ENCODE data around the gene GPR171. TPM values are rescaled to one million over a fixed set of nuclear protein-coding genes. Genes with fewer than 3 reads are reported as not detected.

Gene GPR171
- total RNA-seq, 1 experiment from 2014 or later = not detected

- Histone ChIP-seq H3K27me3 (ENCODE audit: control insufficient read depth, insufficient read depth, low read length) (no peaks in the 10 kb centered on the region), H3K36me3 (replicated peaks; ENCODE audit: control insufficient read depth, insufficient read depth, low read length) (no peaks in the 10 kb centered on the region), H3K4me3 (ENCODE audit: insufficient read depth, low read depth, low read length) (no peak overlapping the region)
- no peak for DNase-seq
Measured at GRCh38 chr3:151225040-151225975, 22.3 kb upstream of the GPR171 start.

GRCh38 chr3:151224268-151224866, 21.4 kb upstream of the GPR171 start:
- no peak for DNase-seq
- H3K36me3 ChIP-seq (replicated peaks; ENCODE audit: control insufficient read depth, insufficient read depth, low read length) = no peaks in the 10 kb centered on the region
- H3K27me3 ChIP-seq (ENCODE audit: control insufficient read depth, insufficient read depth, low read length) = no peaks in the 10 kb centered on the region
- no peak overlapping the region for H3K4me3 ChIP-seq (ENCODE audit: insufficient read depth, low read depth, low read length)

- H3K4me3 ChIP-seq (ENCODE audit: insufficient read depth, low read depth, low read length) = no peak overlapping the region
- no peaks in the 10 kb centered on the region for H3K27me3 ChIP-seq (ENCODE audit: control insufficient read depth, insufficient read depth, low read length)
- no peak for DNase-seq
- no peaks in the 10 kb centered on the region for H3K36me3 ChIP-seq (replicated peaks; ENCODE audit: control insufficient read depth, insufficient read depth, low read length)
Measured at GRCh38 chr3:151219056-151219455, 16.0 kb upstream of the GPR171 start.

- no peaks in the 10 kb centered on the region for H3K36me3 ChIP-seq (replicated peaks; ENCODE audit: control insufficient read depth, insufficient read depth, low read length)
- no peaks in the 10 kb centered on the region for H3K27me3 ChIP-seq (ENCODE audit: control insufficient read depth, insufficient read depth, low read length)
- DNase-seq = no peak
- H3K4me3 ChIP-seq (ENCODE audit: insufficient read depth, low read depth, low read length) = no peak overlapping the region
Measured at GRCh38 chr3:151218136-151218535, 15.1 kb upstream of the GPR171 start.

- Histone ChIP-seq H3K27me3 (ENCODE audit: control insufficient read depth, insufficient read depth, low read length) (no peaks in the 10 kb centered on the region), H3K36me3 (replicated peaks; ENCODE audit: control insufficient read depth, insufficient read depth, low read length) (no peaks in the 10 kb centered on the region), H3K4me3 (ENCODE audit: insufficient read depth, low read depth, low read length) (no peak overlapping the region)
- no peak for DNase-seq
Measured at GRCh38 chr3:151216641-151217607, 13.9 kb upstream of the GPR171 start.

- Histone ChIP-seq H3K36me3 (replicated peaks; ENCODE audit: control insufficient read depth, insufficient read depth, low read length) (no peaks in the 10 kb centered on the region), H3K27me3 (ENCODE audit: control insufficient read depth, insufficient read depth, low read length) (no peaks in the 10 kb centered on the region), H3K4me3 (ENCODE audit: insufficient read depth, low read depth, low read length) (no peak overlapping the region)
- no peak for DNase-seq
Measured at GRCh38 chr3:151214459-151214858, 11.4 kb upstream of the GPR171 start.

- DNase-seq = no peak
- Histone ChIP-seq H3K4me3 (ENCODE audit: insufficient read depth, low read depth, low read length) (no peak overlapping the region), H3K36me3 (replicated peaks; ENCODE audit: control insufficient read depth, insufficient read depth, low read length) (no peaks in the 10 kb centered on the region), H3K27me3 (ENCODE audit: control insufficient read depth, insufficient read depth, low read length) (no peaks in the 10 kb centered on the region)
Measured at GRCh38 chr3:151213881-151214280, 10.9 kb upstream of the GPR171 start.

- Histone ChIP-seq H3K36me3 (replicated peaks; ENCODE audit: control insufficient read depth, insufficient read depth, low read length) (no peaks in the 10 kb centered on the region), H3K4me3 (ENCODE audit: insufficient read depth, low read depth, low read length) (no peak overlapping the region), H3K27me3 (ENCODE audit: control insufficient read depth, insufficient read depth, low read length) (no peaks in the 10 kb centered on the region)
- DNase-seq = no peak
Measured at GRCh38 chr3:151213151-151213550, 10.1 kb upstream of the GPR171 start.

- DNase-seq = no peak
- no peak overlapping the region for H3K4me3 ChIP-seq (ENCODE audit: insufficient read depth, low read depth, low read length)
- no peaks in the 10 kb centered on the region for H3K27me3 ChIP-seq (ENCODE audit: control insufficient read depth, insufficient read depth, low read length)
- no peaks in the 10 kb centered on the region for H3K36me3 ChIP-seq (replicated peaks; ENCODE audit: control insufficient read depth, insufficient read depth, low read length)
Measured at GRCh38 chr3:151210676-151211381, 7.8 kb upstream of the GPR171 start.

- no peak for DNase-seq
- Histone ChIP-seq H3K27me3 (ENCODE audit: control insufficient read depth, insufficient read depth, low read length) (no peaks in the 10 kb centered on the region), H3K4me3 (ENCODE audit: insufficient read depth, low read depth, low read length) (no peak overlapping the region), H3K36me3 (replicated peaks; ENCODE audit: control insufficient read depth, insufficient read depth, low read length) (no peaks in the 10 kb centered on the region)
Measured at GRCh38 chr3:151209654-151210053, 6.6 kb upstream of the GPR171 start.

GRCh38 chr3:151206201-151206600, 3.2 kb upstream of the GPR171 start:
- Histone ChIP-seq H3K4me3 (ENCODE audit: insufficient read depth, low read depth, low read length) (no peak overlapping the region), H3K36me3 (replicated peaks; ENCODE audit: control insufficient read depth, insufficient read depth, low read length) (no peaks in the 10 kb centered on the region), H3K27me3 (ENCODE audit: control insufficient read depth, insufficient read depth, low read length) (no peaks in the 10 kb centered on the region)
- DNase-seq = no peak

GRCh38 chr3:151205482-151205881, 2.5 kb upstream of the GPR171 start:
- no peak for DNase-seq
- no peak overlapping the region for H3K4me3 ChIP-seq (ENCODE audit: insufficient read depth, low read depth, low read length)
- no peaks in the 10 kb centered on the region for H3K27me3 ChIP-seq (ENCODE audit: control insufficient read depth, insufficient read depth, low read length)
- no peaks in the 10 kb centered on the region for H3K36me3 ChIP-seq (replicated peaks; ENCODE audit: control insufficient read depth, insufficient read depth, low read length)

- Histone ChIP-seq H3K4me3 (ENCODE audit: insufficient read depth, low read depth, low read length) (no peak overlapping the region), H3K36me3 (replicated peaks; ENCODE audit: control insufficient read depth, insufficient read depth, low read length) (no peaks in the 10 kb centered on the region), H3K27me3 (ENCODE audit: control insufficient read depth, insufficient read depth, low read length) (no peaks in the 10 kb centered on the region)
- DNase-seq = no peak
Measured at GRCh38 chr3:151204530-151205402, 1.8 kb upstream of the GPR171 start.

All from H7 (cell line).